HepG2 (cell line): Measurements from ENCODE around the gene PLLP. TPM values are rescaled to one million over a fixed set of nuclear protein-coding genes. Genes with fewer than 3 reads are reported as not detected.

Source experiments
- ATF1 ChIP-seq: IDR thresholded peaks from 2 replicates; pipeline ENCODE4 v1.6.1; 2016; ENCODE audit warnings: mild to moderate bottlenecking, control low read depth
- DNMT3B ChIP-seq: conservative IDR thresholded peaks from 2 replicates; pipeline ENCODE4 v1.6.1; 2016; ENCODE audit warnings: missing biosample characterization, control low read depth
- ERF ChIP-seq: IDR thresholded peaks from 2 replicates; pipeline ENCODE4 v1.6.1; 2018; ENCODE audit warnings: missing biosample characterization, missing genetic modification reagents
- FIP1L1 ChIP-seq: fragments of 200-400 bp; formaldehyde crosslinking; IDR thresholded peaks from 2 replicates; pipeline ENCODE4 v1.6.1; 2018; ENCODE audit warnings: low read depth, mild to moderate bottlenecking, low read length, moderate library complexity, borderline replicate concordance; ENCODE audit not compliant: insufficient read depth
- FOXC1 ChIP-seq: sonication (generic); formaldehyde crosslinking; IDR thresholded peaks from 2 replicates; pipeline ENCODE4 v1.8.0; 2022; ENCODE audit warnings: mild to moderate bottlenecking, missing genetic modification reagents, borderline replicate concordance
- RARG ChIP-seq: sonication (generic); formaldehyde crosslinking; IDR thresholded peaks from 2 replicates; pipeline ENCODE4 v1.4.0; 2020; ENCODE audit warnings: low read depth, mild to moderate bottlenecking, missing genetic modification reagents
- SP2 ChIP-seq: sonication (generic); formaldehyde crosslinking; IDR thresholded peaks from 2 replicates; pipeline ENCODE4 v1.5.1; 2020; ENCODE audit warnings: mild to moderate bottlenecking, missing genetic modification reagents
- ZNF20 ChIP-seq: sonication (generic); formaldehyde crosslinking; IDR thresholded peaks from 2 replicates; pipeline ENCODE4 v1.4.0; 2020; ENCODE audit warnings: mild to moderate bottlenecking, moderate library complexity, missing genetic modification reagents
- ZNF335 ChIP-seq: sonication (generic); formaldehyde crosslinking; IDR thresholded peaks from 2 replicates; pipeline ENCODE4 v1.4.0; 2020; ENCODE audit warnings: missing genetic modification reagents
- ZNF460 ChIP-seq: sonication (generic); formaldehyde crosslinking; IDR thresholded peaks from 2 replicates; pipeline ENCODE4 v1.5.1; 2020; ENCODE audit warnings: missing genetic modification reagents, mild to moderate bottlenecking, borderline replicate concordance
- ZSCAN29 ChIP-seq: sonication (generic); formaldehyde crosslinking; conservative IDR thresholded peaks from 2 replicates; pipeline ENCODE4 v1.4.0; 2020; ENCODE audit warnings: mild to moderate bottlenecking, missing genetic modification reagents
- polyA plus RNA-seq, 8 experiments: library from polyadenylated mRNA; depleted of rRNA in 3 of 8; stranded (reverse) in 7 of 8; unstranded in 1 of 8; fragments of >200 nt; fragmentation: Illumina TruSeq in 4 of 8; extraction: Trizol in 4 of 8; gene quantifications; 2 replicates each; pipeline versions ENCODE4 v1.2.1 to v1.2.3, GENCODE V29; 2011 to 2016; ENCODE audit warnings: low read depth in 4 of 8, missing spikeins in 1 of 8, mixed read lengths in 1 of 8; ENCODE audit not compliant: insufficient read depth in 1 of 8
- total RNA-seq, 5 experiments: library from RNA; depleted of rRNA; stranded (reverse); fragments of >200 nt; fragmentation: Illumina TruSeq; extraction: Trizol; gene quantifications; 2 replicates each; pipeline ENCODE4 v1.2.3, GENCODE V29; 2016; ENCODE audit warnings: low read depth in 1 of 5
- TF ChIP-seq, protein P1 (sequence below): IDR thresholded peaks from 2 replicates; pipeline ENCODE4 v1.6.1; 2016; ENCODE audit warnings: low read depth
- TF ChIP-seq, protein P2 (sequence below): sonication (generic); formaldehyde crosslinking; IDR thresholded peaks from 2 replicates; pipeline ENCODE4 v1.5.1; 2020; ENCODE audit warnings: mild to moderate bottlenecking, moderate library complexity, missing genetic modification reagents
- TF ChIP-seq, protein P3 (sequence below): sonication (generic); formaldehyde crosslinking; IDR thresholded peaks from 2 replicates; pipeline ENCODE4 v1.5.0; 2020; ENCODE audit warnings: missing genetic modification reagents
- TF ChIP-seq, protein P4 (sequence below): sonication (generic); formaldehyde crosslinking; IDR thresholded peaks from 2 replicates; pipeline ENCODE4 v1.4.0; 2020; ENCODE audit warnings: missing genetic modification reagents, borderline replicate concordance
- TF ChIP-seq, protein P5 (sequence below): sonication (generic); formaldehyde crosslinking; IDR thresholded peaks from 2 replicates; pipeline ENCODE4 v1.4.0; 2020; ENCODE audit warnings: missing genetic modification reagents, mild to moderate bottlenecking, borderline replicate concordance
- TF ChIP-seq, protein P6 (sequence below): sonication (generic); formaldehyde crosslinking; IDR thresholded peaks from 2 replicates; pipeline ENCODE4 v1.5.0; 2020; ENCODE audit warnings: mild to moderate bottlenecking, low read depth, missing genetic modification reagents, borderline replicate concordance
- TF ChIP-seq, protein P7 (sequence below): sonication (generic); formaldehyde crosslinking; IDR thresholded peaks from 2 replicates; pipeline ENCODE4 v1.5.1; 2020; ENCODE audit warnings: missing genetic modification reagents, mild to moderate bottlenecking, borderline replicate concordance

Gene PLLP
- total and polyA plus RNA-seq, 2 of the 13 experiments (the other 11 are each of a cell fraction or from before 2014, with no cell fraction given): 60.6 to 127 TPM

DNA sequence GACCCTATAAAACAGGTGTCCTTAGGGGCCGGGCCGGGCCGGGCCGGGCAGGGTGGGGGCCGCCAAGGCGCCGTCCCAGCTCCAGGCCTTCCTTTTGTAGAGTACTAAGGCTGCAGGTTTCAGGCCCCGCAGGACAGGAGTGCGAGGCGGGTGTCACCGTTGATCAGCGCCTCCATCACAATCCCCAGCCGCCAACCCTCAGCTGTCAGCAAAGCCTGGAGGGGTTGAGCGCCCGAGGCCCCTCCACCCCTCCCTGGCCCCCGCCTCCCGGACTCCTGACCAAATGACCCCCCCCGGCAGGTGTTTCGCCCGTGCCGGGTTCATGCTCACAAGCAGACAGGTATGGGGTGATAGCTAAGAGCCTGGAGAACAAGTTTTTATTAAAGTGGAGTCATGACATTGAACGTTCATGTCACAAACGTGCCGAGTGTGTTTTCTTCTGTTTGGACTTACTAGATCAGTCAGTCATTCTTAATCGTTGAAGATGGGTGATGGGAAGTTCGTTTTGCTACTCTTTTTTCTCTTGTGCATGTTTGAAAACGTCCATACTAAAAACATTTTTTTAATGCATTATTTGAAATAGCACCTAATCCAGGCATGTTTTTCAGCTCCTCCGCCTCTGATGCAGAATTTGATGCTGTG lies 38.9 kb downstream of the PLLP start (continued):
- TF ChIP-seq, protein P1, sequence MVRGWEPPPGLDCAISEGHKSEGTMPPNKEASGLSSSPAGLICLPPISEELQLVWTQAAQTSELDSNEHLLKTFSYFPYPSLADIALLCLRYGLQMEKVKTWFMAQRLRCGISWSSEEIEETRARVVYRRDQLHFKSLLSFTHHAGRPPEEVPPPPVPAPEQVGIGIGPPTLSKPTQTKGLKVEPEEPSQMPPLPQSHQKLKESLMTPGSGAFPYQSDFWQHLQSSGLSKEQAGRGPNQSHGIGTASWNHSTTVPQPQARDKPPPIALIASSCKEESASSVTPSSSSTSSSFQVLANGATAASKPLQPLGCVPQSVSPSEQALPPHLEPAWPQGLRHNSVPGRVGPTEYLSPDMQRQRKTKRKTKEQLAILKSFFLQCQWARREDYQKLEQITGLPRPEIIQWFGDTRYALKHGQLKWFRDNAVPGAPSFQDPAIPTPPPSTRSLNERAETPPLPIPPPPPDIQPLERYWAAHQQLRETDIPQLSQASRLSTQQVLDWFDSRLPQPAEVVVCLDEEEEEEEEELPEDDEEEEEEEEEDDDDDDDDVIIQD (CRISPR knock-in tag): no peak
- TF ChIP-seq FIP1L1 (no peak), RARG (CRISPR knock-in tag) (no peak), ZNF460 (no peak), FOXC1 (no peak), DNMT3B (CRISPR knock-in tag) (no peak), ZNF20 (no peak), ZNF335 (CRISPR knock-in tag) (no peak), ATF1 (CRISPR knock-in tag) (no peak), ZSCAN29 (CRISPR knock-in tag) (no peak), SP2 (no peak), ERF (CRISPR knock-in tag) (no peak)
- TF ChIP-seq, protein P2, sequence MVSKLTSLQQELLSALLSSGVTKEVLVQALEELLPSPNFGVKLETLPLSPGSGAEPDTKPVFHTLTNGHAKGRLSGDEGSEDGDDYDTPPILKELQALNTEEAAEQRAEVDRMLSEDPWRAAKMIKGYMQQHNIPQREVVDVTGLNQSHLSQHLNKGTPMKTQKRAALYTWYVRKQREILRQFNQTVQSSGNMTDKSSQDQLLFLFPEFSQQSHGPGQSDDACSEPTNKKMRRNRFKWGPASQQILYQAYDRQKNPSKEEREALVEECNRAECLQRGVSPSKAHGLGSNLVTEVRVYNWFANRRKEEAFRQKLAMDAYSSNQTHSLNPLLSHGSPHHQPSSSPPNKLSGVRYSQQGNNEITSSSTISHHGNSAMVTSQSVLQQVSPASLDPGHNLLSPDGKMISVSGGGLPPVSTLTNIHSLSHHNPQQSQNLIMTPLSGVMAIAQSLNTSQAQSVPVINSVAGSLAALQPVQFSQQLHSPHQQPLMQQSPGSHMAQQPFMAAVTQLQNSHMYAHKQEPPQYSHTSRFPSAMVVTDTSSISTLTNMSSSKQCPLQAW (CRISPR knock-in tag): peak; percentile 65
- TF ChIP-seq, protein P3, sequence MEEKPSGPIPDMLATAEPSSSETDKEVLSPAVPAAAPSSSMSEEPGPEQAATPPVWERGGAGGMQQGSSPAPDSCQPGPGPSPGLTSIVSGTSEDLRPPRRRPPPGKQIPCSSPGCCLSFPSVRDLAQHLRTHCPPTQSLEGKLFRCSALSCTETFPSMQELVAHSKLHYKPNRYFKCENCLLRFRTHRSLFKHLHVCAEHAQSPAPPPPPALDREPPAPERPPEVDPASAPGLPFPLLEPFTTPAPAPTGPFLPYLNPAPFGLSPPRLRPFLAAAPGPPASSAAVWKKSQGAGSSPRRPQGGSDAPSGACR (CRISPR knock-in tag): no peak
- TF ChIP-seq, protein P4, sequence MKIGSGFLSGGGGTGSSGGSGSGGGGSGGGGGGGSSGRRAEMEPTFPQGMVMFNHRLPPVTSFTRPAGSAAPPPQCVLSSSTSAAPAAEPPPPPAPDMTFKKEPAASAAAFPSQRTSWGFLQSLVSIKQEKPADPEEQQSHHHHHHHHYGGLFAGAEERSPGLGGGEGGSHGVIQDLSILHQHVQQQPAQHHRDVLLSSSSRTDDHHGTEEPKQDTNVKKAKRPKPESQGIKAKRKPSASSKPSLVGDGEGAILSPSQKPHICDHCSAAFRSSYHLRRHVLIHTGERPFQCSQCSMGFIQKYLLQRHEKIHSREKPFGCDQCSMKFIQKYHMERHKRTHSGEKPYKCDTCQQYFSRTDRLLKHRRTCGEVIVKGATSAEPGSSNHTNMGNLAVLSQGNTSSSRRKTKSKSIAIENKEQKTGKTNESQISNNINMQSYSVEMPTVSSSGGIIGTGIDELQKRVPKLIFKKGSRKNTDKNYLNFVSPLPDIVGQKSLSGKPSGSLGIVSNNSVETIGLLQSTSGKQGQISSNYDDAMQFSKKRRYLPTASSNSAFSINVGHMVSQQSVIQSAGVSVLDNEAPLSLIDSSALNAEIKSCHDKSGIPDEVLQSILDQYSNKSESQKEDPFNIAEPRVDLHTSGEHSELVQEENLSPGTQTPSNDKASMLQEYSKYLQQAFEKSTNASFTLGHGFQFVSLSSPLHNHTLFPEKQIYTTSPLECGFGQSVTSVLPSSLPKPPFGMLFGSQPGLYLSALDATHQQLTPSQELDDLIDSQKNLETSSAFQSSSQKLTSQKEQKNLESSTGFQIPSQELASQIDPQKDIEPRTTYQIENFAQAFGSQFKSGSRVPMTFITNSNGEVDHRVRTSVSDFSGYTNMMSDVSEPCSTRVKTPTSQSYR (CRISPR knock-in tag): no peak
- TF ChIP-seq, protein P5, sequence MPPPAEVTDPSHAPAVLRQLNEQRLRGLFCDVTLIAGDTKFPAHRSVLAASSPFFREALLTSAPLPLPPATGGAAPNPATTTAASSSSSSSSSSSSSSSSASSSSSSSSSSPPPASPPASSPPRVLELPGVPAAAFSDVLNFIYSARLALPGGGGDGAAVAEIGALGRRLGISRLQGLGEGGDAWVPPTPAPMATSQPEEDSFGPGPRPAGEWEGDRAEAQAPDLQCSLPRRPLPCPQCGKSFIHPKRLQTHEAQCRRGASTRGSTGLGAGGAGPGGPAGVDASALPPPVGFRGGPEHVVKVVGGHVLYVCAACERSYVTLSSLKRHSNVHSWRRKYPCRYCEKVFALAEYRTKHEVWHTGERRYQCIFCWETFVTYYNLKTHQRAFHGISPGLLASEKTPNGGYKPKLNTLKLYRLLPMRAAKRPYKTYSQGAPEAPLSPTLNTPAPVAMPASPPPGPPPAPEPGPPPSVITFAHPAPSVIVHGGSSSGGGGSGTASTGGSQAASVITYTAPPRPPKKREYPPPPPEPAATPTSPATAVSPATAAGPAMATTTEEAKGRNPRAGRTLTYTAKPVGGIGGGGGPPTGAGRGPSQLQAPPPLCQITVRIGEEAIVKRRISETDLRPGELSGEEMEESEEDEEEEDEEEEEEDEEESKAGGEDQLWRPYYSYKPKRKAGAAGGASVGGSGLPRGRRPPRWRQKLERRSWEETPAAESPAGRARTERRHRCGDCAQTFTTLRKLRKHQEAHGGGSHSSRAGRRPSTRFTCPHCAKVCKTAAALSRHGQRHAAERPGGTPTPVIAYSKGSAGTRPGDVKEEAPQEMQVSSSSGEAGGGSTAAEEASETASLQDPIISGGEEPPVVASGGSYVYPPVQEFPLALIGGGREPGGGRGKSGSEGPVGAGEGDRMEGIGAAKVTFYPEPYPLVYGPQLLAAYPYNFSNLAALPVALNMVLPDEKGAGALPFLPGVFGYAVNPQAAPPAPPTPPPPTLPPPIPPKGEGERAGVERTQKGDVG (CRISPR knock-in tag): no peak
- TF ChIP-seq, protein P6, sequence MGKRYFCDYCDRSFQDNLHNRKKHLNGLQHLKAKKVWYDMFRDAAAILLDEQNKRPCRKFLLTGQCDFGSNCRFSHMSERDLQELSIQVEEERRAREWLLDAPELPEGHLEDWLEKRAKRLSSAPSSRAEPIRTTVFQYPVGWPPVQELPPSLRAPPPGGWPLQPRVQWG (CRISPR knock-in tag): no peak
- TF ChIP-seq, protein P7, sequence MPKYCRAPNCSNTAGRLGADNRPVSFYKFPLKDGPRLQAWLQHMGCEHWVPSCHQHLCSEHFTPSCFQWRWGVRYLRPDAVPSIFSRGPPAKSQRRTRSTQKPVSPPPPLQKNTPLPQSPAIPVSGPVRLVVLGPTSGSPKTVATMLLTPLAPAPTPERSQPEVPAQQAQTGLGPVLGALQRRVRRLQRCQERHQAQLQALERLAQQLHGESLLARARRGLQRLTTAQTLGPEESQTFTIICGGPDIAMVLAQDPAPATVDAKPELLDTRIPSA (CRISPR knock-in tag): peak; percentile 84; the same call in 1 of the 2 replicates
